Stimulated activated CD8-positive, alpha-beta memory T cell treated with anti-CD3 and anti-CD28 coated beads, Interleukin-15, amount 100 ng/mL, for 24 hours (primary cell): ENCODE data around the gene ANXA8L1.
"Not testable (repeated sequence)": the region's sequence is repeated elsewhere in the genome, so short reads cannot be mapped to it uniquely, and the experiment has no call there.

Source experiments
- DNase-seq: peaks from one replicate; pipeline ENCODE4 v3.0.0-alpha.2; 2020; ENCODE audit warnings: low read depth

Gene ANXA8L1

GRCh38 chr10:46397767-46398166 is 22.2 kb downstream of the ANXA8L1 start:
- DNase-seq = not testable (repeated sequence)

GRCh38 chr10:46398212-46398886 is 22.8 kb downstream of the ANXA8L1 start:
- DNase-seq = not testable (repeated sequence)

- not testable (repeated sequence) for DNase-seq
Measured at GRCh38 chr10:46409556-46409955, 34.0 kb downstream of the ANXA8L1 start.

- not testable (repeated sequence) for DNase-seq
Measured at GRCh38 chr10:46411123-46411522, 35.5 kb downstream of the ANXA8L1 start.

- DNase-seq = not testable (repeated sequence)
Measured at GRCh38 chr10:46412665-46413064, 37.1 kb downstream of the ANXA8L1 start.

GRCh38 chr10:46415291-46415690 is 39.7 kb downstream of the ANXA8L1 start:
- not testable (repeated sequence) for DNase-seq

GRCh38 chr10:46418283-46418682 is 42.7 kb downstream of the ANXA8L1 start:
- DNase-seq = not testable (repeated sequence)

- DNase-seq = not testable (repeated sequence)
Measured at GRCh38 chr10:46419570-46420379, 44.2 kb downstream of the ANXA8L1 start.

GRCh38 chr10:46423550-46423949 is 48.0 kb downstream of the ANXA8L1 start:
- DNase-seq = not testable (repeated sequence)

- DNase-seq = not testable (repeated sequence)
Measured at GRCh38 chr10:46440942-46441341, 65.4 kb downstream of the ANXA8L1 start.
